ENCODE data around the gene STYK1.

- no peak for TF ChIP-seq EZH2 (IDR thresholded peaks at IDR 0.05; ENCODE audit: borderline replicate concordance, low read depth, low read length, severe bottlenecking)
- TF ChIP-seq CTCF (IDR thresholded peaks at IDR 0.05; ENCODE audit: borderline replicate concordance, extremely low read depth, low read length, poor library complexity, severe bottlenecking), result no peak
These were observed 49.2 kb downstream of the STYK1 start for GRCh38 chr12:10624605-10625004.
